Esophagus squamous epithelium (tissue), 4 donors: ENCODE results near the gene SFXN5.

Source experiments
- CTCF ChIP-seq, 6 experiments: fragments of 450-650 bp in 4 of 6; fragments of 200-600 bp in 2 of 6; sonication (generic) in 2 of 6; IDR thresholded peaks; one replicate each; pipeline ENCODE4 v1.5.1; 2016 to 2019; ENCODE audit warnings: antibody characterized with exemption in 6 of 6, mild to moderate bottlenecking in 4 of 6, moderate library complexity in 4 of 6
- POLR2A ChIP-seq, 4 donors: fragments of 450-650 bp; IDR thresholded peaks; one replicate each; pipeline ENCODE4 v1.6.1; 2017; ENCODE audit warnings: antibody characterized with exemption in 4 of 4, mild to moderate bottlenecking in 4 of 4, moderate library complexity in 3 of 4

- TF ChIP-seq POLR2A (IDR thresholded peaks at IDR 0.05) (no peak), CTCF (IDR thresholded peaks at IDR 0.05) (no peak)
Measured at GRCh38 chr2:73027340-73027739, 44.2 kb downstream of the SFXN5 start.
